ENCODE measurements around the gene TTLL12.

TTLL12 gene

DNA sequence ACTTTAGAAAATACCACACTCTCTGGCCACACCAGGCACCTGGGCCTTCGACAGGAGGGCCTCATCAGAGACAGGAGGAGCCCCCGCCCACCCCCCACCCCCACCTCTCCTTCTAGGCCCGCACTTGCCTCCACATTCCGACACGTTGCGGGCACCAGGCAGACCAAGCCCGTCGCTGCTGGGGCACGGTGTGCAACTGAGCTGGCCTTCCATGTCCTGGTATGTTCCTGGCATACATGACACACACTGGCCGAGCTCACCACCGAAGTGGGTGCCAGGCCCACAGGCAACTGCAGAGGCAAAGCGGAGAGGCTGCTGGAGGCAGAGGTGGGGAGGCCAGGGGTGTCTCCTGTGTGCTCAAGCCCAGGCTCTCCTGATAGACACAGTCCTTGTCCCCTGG is 27.0 kb upstream of the TTLL12 start:
- DNase-seq (ENCODE audit: low spot score): no peak

DNA sequence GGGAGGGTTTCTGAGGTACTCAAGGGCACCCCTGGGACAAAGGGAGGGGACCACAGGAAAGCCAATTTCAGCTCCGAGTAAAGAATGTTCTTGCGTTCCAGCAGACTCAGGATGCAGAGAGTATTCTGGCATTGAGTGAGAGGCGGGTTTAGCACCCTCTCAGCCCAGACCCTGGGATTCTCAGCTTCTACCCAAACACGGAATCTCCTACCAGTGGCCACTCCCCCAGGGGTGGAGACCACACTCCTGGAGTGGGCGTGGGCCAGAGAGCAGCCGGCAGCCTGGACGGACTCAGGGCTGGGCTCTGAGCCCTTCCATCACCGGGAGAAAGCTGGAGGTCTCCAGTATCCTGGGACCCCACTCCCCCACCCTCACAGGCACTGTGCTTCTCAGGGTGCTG is 26.1 kb upstream of the TTLL12 start:
- DNase-seq (ENCODE audit: low spot score): no peak

- DNase-seq (ENCODE audit: low spot score): no peak
These were observed 25.6 kb upstream of the TTLL12 start for GRCh38 chr22:43212434-43212952.

GRCh38 chr22:43211941-43212433 is 25.1 kb upstream of the TTLL12 start:
- DNase-seq (ENCODE audit: low spot score): no peak

- DNase-seq (ENCODE audit: low spot score): no peak
These were observed 23.9 kb upstream of the TTLL12 start for GRCh38 chr22:43210631-43211515.

DNA sequence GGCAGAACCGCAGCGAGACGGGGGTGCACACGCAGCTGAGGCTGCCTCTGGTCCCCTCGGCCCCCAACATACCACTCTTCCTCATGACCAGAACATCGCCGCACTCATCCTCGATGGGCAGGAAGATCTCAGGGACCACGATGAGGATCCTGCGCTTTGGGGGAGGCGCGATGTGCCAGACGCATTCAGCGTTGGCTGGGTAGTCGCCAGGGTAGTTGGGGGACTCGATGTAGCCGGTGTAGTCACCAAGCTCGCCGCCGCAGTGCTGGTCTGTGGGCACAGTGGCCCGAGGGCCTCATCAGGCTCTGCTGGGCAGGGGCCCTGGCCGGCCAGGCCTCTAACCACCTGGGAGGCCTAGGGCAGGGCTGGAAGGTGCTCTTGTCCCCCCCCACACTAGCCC is 23.0 kb upstream of the TTLL12 start:
- no peak for DNase-seq (ENCODE audit: low spot score)

GRCh38 chr22:43209523-43209890 is 22.6 kb upstream of the TTLL12 start:
- DNase-seq (ENCODE audit: low spot score): no peak

DNA sequence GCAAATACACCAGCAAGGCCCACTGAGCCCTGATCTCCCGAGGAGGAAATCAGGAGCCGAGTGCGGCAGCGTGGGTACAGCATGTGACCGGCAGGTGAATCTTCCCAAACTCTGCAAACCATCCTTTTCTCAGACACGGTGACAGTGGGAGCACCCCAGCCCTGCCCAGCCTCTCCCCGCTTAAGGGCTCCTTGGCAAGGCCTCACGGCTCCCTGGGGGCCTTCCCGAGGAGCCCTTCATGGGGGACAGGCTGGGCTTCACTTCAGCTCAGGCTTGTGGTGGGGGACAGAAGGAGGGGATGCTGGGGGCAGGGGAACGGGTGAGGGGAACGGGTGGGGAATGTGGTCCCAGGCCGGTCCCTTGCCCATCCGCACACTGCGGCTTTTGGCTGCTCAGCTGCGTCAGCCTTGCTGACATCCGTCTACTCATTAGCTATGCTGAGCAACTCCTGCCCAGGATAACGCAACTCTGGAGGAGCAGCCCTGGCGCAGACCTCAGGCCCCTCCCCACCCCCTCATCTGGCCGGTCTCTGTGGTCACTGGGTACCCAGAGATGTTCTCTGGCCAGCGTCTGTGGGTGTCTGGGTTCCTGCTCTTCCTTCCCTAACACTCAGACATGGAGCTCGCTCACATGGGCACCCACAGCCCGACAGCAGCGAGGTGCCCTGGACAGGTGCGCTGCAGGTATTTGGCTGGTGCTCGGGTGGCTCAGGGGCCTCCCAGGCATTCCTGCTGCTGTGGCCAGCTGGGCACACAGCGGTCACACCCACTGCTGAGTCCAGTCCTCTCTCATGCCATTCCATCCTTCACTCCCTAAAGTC is 22.0 kb upstream of the TTLL12 start:
- DNase-seq (ENCODE audit: low spot score): no peak

DNA sequence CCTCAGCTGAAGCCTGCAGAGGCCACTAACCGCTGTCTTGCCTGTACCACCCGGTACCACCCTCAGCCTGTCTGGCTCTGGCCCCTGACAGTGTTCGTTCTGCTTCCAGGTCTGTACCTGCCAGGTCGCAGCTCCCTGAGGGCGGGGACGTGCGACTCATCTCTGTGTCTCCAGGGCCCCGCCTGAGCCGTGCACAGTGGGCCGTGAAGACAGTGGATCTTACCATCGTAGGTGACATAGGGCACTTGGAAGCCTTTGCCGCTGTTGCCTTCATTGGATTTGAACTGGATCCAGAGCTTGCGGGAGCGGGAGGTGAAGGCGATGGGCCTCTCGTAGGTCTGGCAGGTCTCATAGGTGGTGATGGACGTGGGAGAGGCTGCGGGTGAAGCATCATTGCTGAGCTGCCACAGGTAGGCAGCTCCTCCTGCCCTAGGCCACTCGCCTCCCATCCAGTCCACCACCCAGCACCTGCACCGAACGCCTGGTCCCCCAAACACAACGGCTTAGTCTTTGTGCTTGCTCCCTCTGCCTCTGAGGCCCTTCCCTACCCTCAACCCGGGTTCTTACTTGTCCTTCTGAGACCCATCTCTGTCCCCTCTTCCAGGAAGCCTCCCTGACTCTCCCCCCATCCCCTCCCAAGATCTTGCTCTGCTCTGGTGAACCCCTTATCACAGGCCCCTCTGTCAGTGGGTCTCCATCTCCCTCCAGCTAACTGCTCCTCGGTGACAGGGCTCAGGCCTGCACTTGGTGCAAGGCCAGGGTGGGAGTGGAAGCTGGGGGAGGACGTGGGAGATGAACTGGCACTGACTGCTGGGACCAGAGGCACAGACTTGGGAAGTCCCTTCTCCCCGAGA is 21.1 kb upstream of the TTLL12 start:
- no peak for DNase-seq (ENCODE audit: low spot score)

- DNase-seq (ENCODE audit: low spot score): no peak
These were observed 20.5 kb upstream of the TTLL12 start for GRCh38 chr22:43207386-43207785.

DNA sequence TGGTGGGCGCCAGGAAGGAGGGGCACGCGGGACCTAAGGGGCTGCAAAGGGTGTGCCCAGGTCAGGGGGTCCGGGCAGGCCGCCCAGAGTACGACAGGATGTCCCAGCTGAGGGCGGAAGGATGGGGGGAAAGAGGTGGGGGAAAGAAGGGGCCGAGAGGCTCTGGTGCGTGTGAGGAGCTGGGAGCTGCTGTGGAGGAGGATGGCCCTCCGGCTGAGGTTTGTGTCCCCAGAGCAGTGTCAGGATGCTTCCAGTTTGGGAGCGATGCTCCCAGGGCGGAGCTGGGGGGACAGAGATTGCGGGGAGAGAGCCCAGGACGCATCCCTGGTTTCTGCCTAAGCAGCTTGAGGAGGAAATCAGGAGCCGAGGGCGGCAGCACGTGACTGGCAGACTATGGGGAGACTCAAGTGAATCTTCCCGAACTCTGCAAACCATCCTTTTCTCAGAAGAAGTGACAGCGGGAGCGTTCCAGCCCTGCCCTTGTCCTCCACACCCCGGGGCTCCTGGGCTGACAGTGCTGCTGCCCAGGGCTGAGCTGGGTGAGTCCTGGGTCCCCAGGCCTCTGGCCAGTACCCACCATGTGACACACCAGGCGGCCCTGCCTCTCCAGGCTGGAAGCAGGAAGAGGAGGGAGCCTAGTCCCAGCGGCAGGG is 19.7 kb upstream of the TTLL12 start:
- DNase-seq (ENCODE audit: low spot score): no peak

- no peak for DNase-seq (ENCODE audit: low spot score)
These were observed 19.0 kb upstream of the TTLL12 start for GRCh38 chr22:43205748-43206508.

DNA sequence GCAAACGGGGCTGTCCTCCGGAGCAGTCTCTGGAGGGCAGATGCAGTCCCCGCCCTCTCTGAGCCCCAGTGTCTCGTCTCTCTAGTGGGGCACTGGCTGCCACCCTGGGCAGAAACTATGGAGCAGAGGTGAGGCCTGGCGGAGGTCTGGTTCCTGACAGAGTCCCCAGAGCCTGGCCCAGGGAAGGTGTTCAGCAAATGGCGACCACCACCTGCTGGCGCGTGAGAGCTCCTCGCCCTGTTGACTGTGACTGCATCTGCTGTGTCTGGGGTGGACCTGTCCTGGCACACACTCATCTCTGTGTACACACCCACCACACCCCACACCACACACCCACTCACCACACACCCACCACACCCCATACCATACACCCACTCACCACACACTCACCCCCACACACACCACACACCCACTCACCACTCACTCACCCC is 18.3 kb upstream of the TTLL12 start:
- no peak for DNase-seq (ENCODE audit: low spot score)

- no peak for DNase-seq (ENCODE audit: low spot score)
These were observed 16.6 kb upstream of the TTLL12 start for GRCh38 chr22:43203471-43203981.

DNA sequence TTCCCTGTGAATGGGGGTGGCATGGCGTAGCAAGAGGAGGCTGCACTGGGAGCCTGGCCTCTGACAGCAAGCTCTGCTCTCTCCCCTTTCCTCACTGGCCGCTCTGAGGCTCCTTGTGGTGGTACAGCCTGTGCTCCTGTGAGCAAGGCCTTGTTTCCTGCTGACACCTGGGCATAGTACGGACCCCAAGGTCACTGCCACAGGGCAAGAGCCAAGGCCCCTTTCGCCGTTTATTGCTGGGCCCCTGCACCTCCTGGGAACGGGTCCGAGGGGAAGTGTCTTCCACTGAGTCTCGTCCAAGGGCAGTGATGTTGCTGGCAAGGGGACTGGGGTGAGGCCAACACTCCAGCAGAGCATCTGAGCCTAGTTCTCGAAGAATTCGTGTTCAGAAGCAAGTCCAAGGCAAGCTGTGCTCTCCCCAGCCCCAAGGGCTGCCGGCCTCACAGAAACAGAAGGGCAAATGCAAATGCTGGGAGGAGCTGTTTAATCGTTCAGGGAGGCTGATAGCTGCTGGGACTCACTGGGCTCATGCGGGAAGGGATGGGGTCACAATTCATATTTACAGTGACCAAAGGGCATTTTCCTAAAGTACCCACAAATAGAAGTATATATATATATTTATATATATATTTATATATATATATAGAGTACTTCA is 15.9 kb upstream of the TTLL12 start:
- no peak for DNase-seq (ENCODE audit: low spot score)

DNA sequence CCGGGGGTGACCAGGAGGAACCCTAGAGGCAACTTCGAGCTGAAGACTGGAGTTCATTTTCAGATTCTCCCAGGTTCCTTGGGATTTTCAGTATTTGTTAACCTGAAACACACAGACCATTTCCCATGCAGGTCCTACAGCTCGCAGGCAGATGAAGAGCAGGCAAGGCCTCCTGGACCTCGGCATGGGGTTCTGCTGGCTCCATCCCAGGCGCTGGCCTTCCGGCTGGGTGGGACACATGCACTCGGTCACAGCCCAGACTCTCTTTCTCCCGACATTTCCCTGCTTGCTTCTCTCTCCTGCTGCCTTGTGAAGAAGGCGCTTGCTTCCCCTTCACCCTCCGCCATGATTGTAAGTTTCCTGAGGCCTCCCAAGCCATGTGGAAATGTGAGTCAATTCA is 15.4 kb upstream of the TTLL12 start:
- no peak for DNase-seq (ENCODE audit: low spot score)

DNA sequence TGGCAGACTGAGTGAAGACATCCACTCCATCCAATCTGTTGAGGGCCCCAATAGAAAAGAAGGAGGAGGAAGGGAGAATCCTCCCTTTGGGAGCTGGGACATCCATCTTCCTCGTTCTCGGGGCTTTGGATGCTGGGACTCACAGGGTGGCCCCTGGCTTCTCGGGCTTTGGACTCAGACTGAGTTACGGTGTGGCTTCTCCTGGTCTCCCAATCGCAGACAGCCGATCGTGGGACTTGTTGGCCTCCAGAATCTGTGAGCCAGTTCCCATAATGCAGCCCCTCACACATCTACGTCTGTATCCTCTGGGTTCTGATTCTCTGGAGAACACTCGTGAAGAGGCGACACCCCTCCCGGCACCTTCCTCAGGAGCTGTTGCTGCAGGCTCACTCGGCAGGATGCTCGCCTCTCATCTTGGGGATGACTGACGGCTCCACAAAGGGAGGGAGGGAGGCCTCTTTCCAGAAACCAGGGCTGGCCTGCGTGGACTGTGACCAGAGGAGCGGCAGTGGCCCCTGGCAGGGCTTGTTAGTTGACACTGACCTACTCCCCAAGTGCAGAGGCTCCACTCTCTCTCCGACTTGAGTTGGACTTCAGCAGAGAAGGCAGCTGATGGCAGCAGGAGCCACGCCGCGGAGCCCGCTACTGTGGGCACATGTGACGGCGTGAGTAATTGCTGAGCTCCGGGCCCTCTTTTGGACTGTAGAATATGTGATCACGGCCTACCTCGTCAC is 14.7 kb upstream of the TTLL12 start:
- no peak for DNase-seq (ENCODE audit: low spot score)

- no peak for DNase-seq (ENCODE audit: low spot score)
These were observed 13.6 kb upstream of the TTLL12 start for GRCh38 chr22:43200555-43200954.

DNA sequence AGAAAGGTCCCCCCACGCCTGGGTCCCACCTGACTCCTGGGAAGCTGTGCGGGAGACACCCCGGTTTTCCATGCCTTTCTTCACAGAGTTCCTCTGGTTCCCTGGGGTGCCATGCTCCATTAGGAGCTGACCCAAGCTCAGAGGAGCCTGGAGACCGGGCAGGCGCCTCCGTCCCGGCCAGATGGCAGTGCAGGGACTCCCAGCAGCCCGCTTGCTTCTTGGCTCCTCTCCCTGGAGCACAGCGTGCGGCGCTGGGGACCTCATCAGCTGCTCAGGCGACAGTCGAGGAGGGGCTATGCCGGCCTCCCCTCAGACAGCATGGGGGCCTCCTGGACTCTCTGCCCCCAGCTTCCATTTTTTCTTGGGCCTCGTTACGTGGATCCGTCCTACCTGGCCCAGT is 13.1 kb upstream of the TTLL12 start:
- no peak for DNase-seq (ENCODE audit: low spot score)

All from COLO829 (cell line).